Small intestine (tissue), 7 donors: ENCODE data around the gene ASIC3. TPM values are rescaled to one million over a fixed set of nuclear protein-coding genes. Genes with fewer than 3 reads are reported as not detected.

Experiments used
- DNase-seq, 2 donors: peaks; one replicate each; pipeline versions ENCODE4 v3.0.0 to v3.0.0-alpha.2; 2013
- FAIRE-seq: peaks from 2 replicates; lab custom pipeline; 2012; peaks lifted over from hg19 to GRCh38; lab: Jason Lieb, UNC
- H3K27ac ChIP-seq, 3 donors: one replicate each; pipeline ENCODE4 v1.5.1; 2013; ENCODE audit warnings: low read length in 2 of 3, mild to moderate bottlenecking in 2 of 3, control low read depth in 1 of 3, inconsistent platforms in 1 of 3, low read depth in 1 of 3, moderate library complexity in 1 of 3
- H3K27me3 ChIP-seq, 3 donors: one replicate each; pipeline ENCODE4 v1.6.1; 2013; ENCODE audit warnings: low read length in 3 of 3, inconsistent platforms in 1 of 3; ENCODE audit not compliant: control insufficient read depth in 3 of 3, insufficient read depth in 3 of 3
- H3K36me3 ChIP-seq, 3 donors: one replicate each; pipeline ENCODE4 v1.6.1; 2013; ENCODE audit warnings: low read length in 3 of 3, inconsistent platforms in 1 of 3, low read depth in 1 of 3, mild to moderate bottlenecking in 1 of 3, moderate library complexity in 1 of 3; ENCODE audit not compliant: control insufficient read depth in 3 of 3, insufficient read depth in 2 of 3
- H3K4me1 ChIP-seq, 3 donors: one replicate each; pipeline ENCODE4 v1.6.1; 2013; ENCODE audit warnings: low read length in 2 of 3, inconsistent platforms in 1 of 3, low read depth in 1 of 3, mild to moderate bottlenecking in 1 of 3, moderate library complexity in 1 of 3; ENCODE audit not compliant: control insufficient read depth in 3 of 3, insufficient read depth in 2 of 3
- H3K4me3 ChIP-seq, 3 donors: one replicate each; pipeline ENCODE4 v1.5.1; 2013; ENCODE audit warnings: low read length in 3 of 3, control low read depth in 1 of 3, inconsistent platforms in 1 of 3, low read depth in 1 of 3, mild to moderate bottlenecking in 1 of 3, moderate library complexity in 1 of 3
- H3K9me3 ChIP-seq, 2 donors: one replicate each; pipeline ENCODE4 v1.6.1; 2013; ENCODE audit warnings: low read depth in 1 of 2, low read length in 1 of 2; ENCODE audit not compliant: control insufficient read depth in 2 of 2, insufficient read depth in 1 of 2
- WGBS, 3 donors: extraction: QIAGEN DNeasy Blood & Tissue Kit; methylation state at CpG; one replicate each; pipeline ENCODE4 v1.1.7; 2013; 5-methylcytosine and 5-hydroxymethylcytosine counted together
- polyA plus RNA-seq, 4 donors: library from polyadenylated mRNA; stranded (reverse) in 3 of 4; unstranded in 1 of 4; fragments of 200-250 nt in 3 of 4; fragments of 120-200 nt in 1 of 4; gene quantifications; one replicate each; pipeline versions ENCODE4 v1.2.1 to v1.2.3, GENCODE V29; 2013
- donor health status: healthy with polysubstance abuse.
- donor health status: control.
- donor health status: control.
- donor health status: Bipolar disorder and iron deficiency.
- donor health status: healthy.

ASIC3 gene
- polyA plus RNA-seq, 4 donors, result 2.8 to 10.7 (median 3.6) TPM

DNA sequence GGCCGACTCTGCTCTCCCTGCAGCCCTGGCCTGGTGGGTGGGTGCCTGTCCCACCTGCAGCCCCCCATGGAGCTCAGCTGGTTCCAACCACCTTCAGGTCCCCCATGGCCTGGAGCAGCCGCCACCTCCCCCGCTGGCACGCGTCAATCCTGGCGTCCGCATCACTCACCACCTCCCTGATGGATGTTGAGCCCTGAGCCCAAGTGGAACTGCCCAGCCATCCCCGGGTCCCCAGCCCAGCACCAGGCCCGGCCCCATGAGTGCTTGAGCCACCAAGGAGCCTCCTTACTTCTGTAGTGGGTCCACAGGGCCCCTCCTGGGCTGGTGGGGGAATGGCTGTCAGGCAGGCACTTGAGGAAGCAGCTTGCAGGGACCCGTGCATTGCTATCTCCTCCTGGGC is 52.6 kb downstream of the ASIC3 start:
- Histone ChIP-seq H3K27me3 (no peaks in the 10 kb centered on the region), H3K27ac (no peak overlapping the region), H3K36me3 (peaks cover 0 to 41% (median 0%) of the 10 kb centered on the region in 3 donors), H3K4me1 (peaks cover 0 to 2% (median 0%) of the 10 kb centered on the region in 3 donors), H3K9me3 (no peaks in the 10 kb centered on the region), H3K4me3 (no peak overlapping the region)
- no peak for FAIRE-seq
- DNase-seq, result no peak
- WGBS, 3 donors, result 90 to 92% (median 91%) methylated on average over 10 of the region's 10 CpGs

DNA sequence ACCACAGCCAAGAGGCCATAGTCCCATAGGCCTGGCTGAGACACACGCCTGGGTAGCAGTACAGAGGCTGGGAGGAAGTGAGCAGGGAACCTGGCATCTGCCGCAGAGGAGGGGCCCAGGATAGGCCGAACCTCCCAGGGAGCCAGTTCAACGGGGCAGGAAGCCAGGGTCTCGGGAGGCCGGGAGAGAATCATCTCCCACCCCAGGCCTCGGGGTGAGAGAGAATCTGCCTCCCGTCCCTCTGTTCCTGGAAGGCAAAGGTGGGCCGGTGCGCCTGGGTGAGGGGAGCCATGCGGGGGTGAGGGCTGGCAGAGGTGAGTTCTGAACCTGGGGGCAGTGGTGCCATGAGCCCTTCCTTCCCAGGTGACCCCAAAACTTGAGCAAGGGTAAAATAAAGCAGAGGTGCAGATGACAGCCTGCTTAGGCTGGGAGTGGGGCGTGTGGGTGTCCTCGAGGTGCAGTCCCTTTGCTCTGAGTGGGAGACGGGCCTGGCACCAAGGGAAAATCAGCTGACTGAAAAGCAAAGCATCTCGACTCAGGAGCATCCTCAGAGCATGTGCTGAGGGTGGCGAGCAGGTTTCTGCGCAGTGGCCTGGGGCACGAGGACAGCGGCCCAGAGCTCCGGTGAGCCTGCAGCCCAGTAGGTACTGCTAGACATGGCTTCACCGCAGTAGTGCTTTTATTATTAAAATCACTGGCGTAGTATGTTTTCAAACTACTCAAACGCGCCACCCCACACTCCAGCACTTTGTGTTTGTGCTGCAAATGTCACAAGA is 53.5 kb downstream of the ASIC3 start:
- no peaks in the 10 kb centered on the region for H3K9me3 ChIP-seq
- H3K27ac ChIP-seq, result no peak overlapping the region
- DNase-seq (no peak), FAIRE-seq (no peak)
- WGBS, 3 donors, result 84 to 92% (median 91%) methylated on average over 24 of the region's 24 CpGs
- no peaks in the 10 kb centered on the region for H3K27me3 ChIP-seq
- peaks cover 0 to 42% (median 0%) of the 10 kb centered on the region in 3 donors for H3K36me3 ChIP-seq
- no peak overlapping the region for H3K4me3 ChIP-seq
- peaks cover 0 to 2% (median 0%) of the 10 kb centered on the region in 3 donors for H3K4me1 ChIP-seq

Other genes with a start within 250 kb of the ASIC3 start
- gene TMEM176B, start 248.2 kb upstream of the ASIC3 start, polyA plus RNA-seq, result 100 to 1,000 TPM; 152 to 376 (median 212) TPM
- 100 to 1,000 TPM; 143 to 380 (median 229) TPM for gene TMEM176A, start 247.8 kb upstream of the ASIC3 start, polyA plus RNA-seq
- 100 to 1,000 TPM in 3 of 4 donors, 10 to 100 TPM in 1; 72.7 to 325 (median 173) TPM for gene AOC1, start 196.0 kb upstream of the ASIC3 start, polyA plus RNA-seq
- 1 to 10 TPM in 3 of 4 donors, not detected in 1; 2.4 to 5.7 (median 3.7) TPM for gene KCNH2, start 70.2 kb upstream of the ASIC3 start, polyA plus RNA-seq
- 10 to 100 TPM in 1 of 4 donors, 1 to 10 TPM in 1, under 1 TPM in 2; 0.45 to 14.7 (median 4.7) TPM for gene NOS3, start 57.5 kb upstream of the ASIC3 start, polyA plus RNA-seq
- gene ATG9B, start 24.0 kb upstream of the ASIC3 start, polyA plus RNA-seq, result 1 to 10 TPM in 2 of 4 donors, under 1 TPM in 2; 0.22 to 1.6 (median 0.77) TPM
- 10 to 100 TPM; 15.4 to 29.9 (median 16.2) TPM for gene ABCB8, start 20.1 kb upstream of the ASIC3 start, polyA plus RNA-seq
- 10 to 100 TPM; 10.8 to 19.7 (median 11.9) TPM for gene CDK5, start 9.4 kb downstream of the ASIC3 start, polyA plus RNA-seq
- 100 to 1,000 TPM in 3 of 4 donors, 10 to 100 TPM in 1; 91.5 to 132 (median 103) TPM for gene SLC4A2, start 11.1 kb downstream of the ASIC3 start, polyA plus RNA-seq
- 100 to 1,000 TPM in 3 of 4 donors, 10 to 100 TPM in 1; 95.2 to 248 (median 126) TPM for gene FASTK, start 32.3 kb downstream of the ASIC3 start, polyA plus RNA-seq
- gene TMUB1, start 35.0 kb downstream of the ASIC3 start, polyA plus RNA-seq, result 100 to 1,000 TPM in 1 of 4 donors, 10 to 100 TPM in 3; 66.4 to 144 (median 77.2) TPM
- 10 to 100 TPM; 46.5 to 57.9 (median 54.4) TPM for gene AGAP3, start 37.9 kb downstream of the ASIC3 start, polyA plus RNA-seq
- under 1 TPM in 1 of 4 donors, not detected in 3; 0.06 TPM for gene GBX1, start 119.2 kb downstream of the ASIC3 start, polyA plus RNA-seq
- not detected for gene ASB10, start 138.7 kb downstream of the ASIC3 start, polyA plus RNA-seq
- not detected for gene H2BK1, start 162.0 kb downstream of the ASIC3 start, polyA plus RNA-seq
- 10 to 100 TPM; 11.0 to 23.7 (median 13.5) TPM for gene ABCF2, start 178.7 kb downstream of the ASIC3 start, polyA plus RNA-seq
- 10 to 100 TPM; 11.6 to 27.2 (median 18.1) TPM for gene CHPF2, start 184.0 kb downstream of the ASIC3 start, polyA plus RNA-seq
- 10 to 100 TPM in 2 of 4 donors, 1 to 10 TPM in 1, under 1 TPM in 1; 0.89 to 16.0 (median 10.3) TPM for gene SMARCD3, start 200.2 kb downstream of the ASIC3 start, polyA plus RNA-seq